GM21528 (cell line): Measurements from ENCODE around the gene SCCPDH.
"Not testable (repeated sequence)": the region's sequence is repeated elsewhere in the genome, so short reads cannot be mapped to it uniquely, and the experiment has no call there.

Source experiments
- ATAC-seq: cut with Tn5 transposase; IDR thresholded peaks from one replicate; pipeline ENCODE4 v1.9.1; 2021; ENCODE audit warnings: mild to moderate bottlenecking, moderate library complexity; ENCODE audit not compliant: unreplicated experiment, low FRiP score

SCCPDH gene

GRCh38 chr1:246703581-246703980, 20.6 kb upstream of the SCCPDH start:
- ATAC-seq, result no peak

GRCh38 chr1:246705368-246705767, 18.8 kb upstream of the SCCPDH start:
- ATAC-seq, result no peak

- no peak for ATAC-seq
Observed at GRCh38 chr1:246708166-246708565, 16.0 kb upstream of the SCCPDH start.

GRCh38 chr1:246709196-246709595, 15.0 kb upstream of the SCCPDH start:
- ATAC-seq, result no peak

- ATAC-seq, result no peak
Observed at GRCh38 chr1:246709835-246710234, 14.4 kb upstream of the SCCPDH start.

- ATAC-seq, result no peak
Observed at GRCh38 chr1:246711548-246712003, 12.6 kb upstream of the SCCPDH start.

- not testable (repeated sequence) for ATAC-seq
Observed at GRCh38 chr1:246712428-246712827, 11.8 kb upstream of the SCCPDH start.

GRCh38 chr1:246719361-246719760, 4.8 kb upstream of the SCCPDH start:
- ATAC-seq, result not testable (repeated sequence)

GRCh38 chr1:246720814-246721213, 3.4 kb upstream of the SCCPDH start:
- ATAC-seq, result not testable (repeated sequence)

- no peak for ATAC-seq
Observed at GRCh38 chr1:246722720-246723119, 1.5 kb upstream of the SCCPDH start.

- peak; percentile 12 for ATAC-seq
Observed at GRCh38 chr1:246724731-246725095, 504 bp downstream of the SCCPDH start.

GRCh38 chr1:246725191-246725590, 982 bp downstream of the SCCPDH start:
- ATAC-seq, result no peak

GRCh38 chr1:246726255-246726679, 2.1 kb downstream of the SCCPDH start:
- no peak for ATAC-seq

GRCh38 chr1:246726881-246727280, 2.7 kb downstream of the SCCPDH start:
- ATAC-seq, result no peak

GRCh38 chr1:246727594-246727993, 3.4 kb downstream of the SCCPDH start:
- no peak for ATAC-seq

GRCh38 chr1:246728311-246728710, 4.1 kb downstream of the SCCPDH start:
- no peak for ATAC-seq

- not testable (repeated sequence) for ATAC-seq
Observed at GRCh38 chr1:246729040-246729439, 4.8 kb downstream of the SCCPDH start.

- no peak for ATAC-seq
Observed at GRCh38 chr1:246730839-246731238, 6.6 kb downstream of the SCCPDH start.

GRCh38 chr1:246731873-246732272, 7.7 kb downstream of the SCCPDH start:
- not testable (repeated sequence) for ATAC-seq

GRCh38 chr1:246733704-246734103, 9.5 kb downstream of the SCCPDH start:
- ATAC-seq, result no peak

- no peak for ATAC-seq
Observed at GRCh38 chr1:246734866-246735265, 10.7 kb downstream of the SCCPDH start.

- ATAC-seq, result no peak
Observed at GRCh38 chr1:246735735-246736134, 11.5 kb downstream of the SCCPDH start.

GRCh38 chr1:246742396-246742795, 18.2 kb downstream of the SCCPDH start:
- ATAC-seq, result no peak
